ENCODE results near the gene NOP56. TPM values are rescaled to one million over a fixed set of nuclear protein-coding genes. Genes with fewer than 3 reads are reported as not detected.
"Not testable (repeated sequence)": the region's sequence is repeated elsewhere in the genome, so short reads cannot be mapped to it uniquely, and the experiment has no call there.

NOP56 gene
- total RNA-seq, 1 donor from 2014 or later = 172 TPM

GRCh38 chr20:2695206-2695983 lies 43.0 kb downstream of the NOP56 start:
- TF ChIP-seq CTCF (conservative IDR thresholded peaks at IDR 0.05; ENCODE audit: low read depth, low read length) = no peak
- no peak overlapping the region for H3K4me3 ChIP-seq (ENCODE audit: low read depth, low read length)
- no peak for DNase-seq (ENCODE audit: low read depth)

GRCh38 chr20:2695984-2696525 lies 43.6 kb downstream of the NOP56 start:
- DNase-seq (ENCODE audit: low read depth) = not testable (repeated sequence)

GRCh38 chr20:2696646-2697045 lies 44.2 kb downstream of the NOP56 start:
- H3K4me3 ChIP-seq (ENCODE audit: low read depth, low read length) = no peak overlapping the region
- DNase-seq (ENCODE audit: low read depth) = no peak
- no peak for TF ChIP-seq CTCF (conservative IDR thresholded peaks at IDR 0.05; ENCODE audit: low read depth, low read length)

More at GRCh38 chr20:2695984-2696525, 43.6 kb downstream of the NOP56 start:
- not testable (repeated sequence) for H3K4me3 ChIP-seq (ENCODE audit: low read depth, low read length)

- no peak for TF ChIP-seq CTCF (conservative IDR thresholded peaks at IDR 0.05; ENCODE audit: low read depth, low read length)
- no peak overlapping the region for H3K4me3 ChIP-seq (ENCODE audit: low read depth, low read length)
- DNase-seq (ENCODE audit: low read depth) = no peak
These were observed 45.3 kb downstream of the NOP56 start for GRCh38 chr20:2697768-2698167.

- TF ChIP-seq CTCF (conservative IDR thresholded peaks at IDR 0.05; ENCODE audit: low read depth, low read length) = no peak
- no peak overlapping the region for H3K4me3 ChIP-seq (ENCODE audit: low read depth, low read length)
- no peak for DNase-seq (ENCODE audit: low read depth)
These were observed 45.9 kb downstream of the NOP56 start for GRCh38 chr20:2698186-2698817.

- no peak for TF ChIP-seq CTCF (conservative IDR thresholded peaks at IDR 0.05; ENCODE audit: low read depth, low read length)
- no peak for DNase-seq (ENCODE audit: low read depth)
- H3K4me3 ChIP-seq (ENCODE audit: low read depth, low read length) = no peak overlapping the region
These were observed 46.5 kb downstream of the NOP56 start for GRCh38 chr20:2698912-2699311.

GRCh38 chr20:2699775-2700413 lies 47.5 kb downstream of the NOP56 start:
- no peak for DNase-seq (ENCODE audit: low read depth)
- no peak overlapping the region for H3K4me3 ChIP-seq (ENCODE audit: low read depth, low read length)
- TF ChIP-seq CTCF (conservative IDR thresholded peaks at IDR 0.05; ENCODE audit: low read depth, low read length) = no peak
